ENCODE measurements around the gene BCL2L13.

The BCL2L13 gene

GRCh38 chr22:17779286-17780115 is 140.9 kb downstream of the BCL2L13 start:
- no peak for DNase-seq (ENCODE audit: low spot score)

GRCh38 chr22:17780116-17780740 is 141.7 kb downstream of the BCL2L13 start:
- no peak for DNase-seq (ENCODE audit: low spot score)

All from kidney tubule cell (primary cell).